CD4-positive, alpha-beta T cell treated with Interleukin-17A for 4 hours (primary cell): Measurements from ENCODE around the gene PRKAG2.
"Not testable (repeated sequence)": the region's sequence is repeated elsewhere in the genome, so short reads cannot be mapped to it uniquely, and the experiment has no call there.

ENCODE experiments used
- DNase-seq: peaks from one replicate; pipeline ENCODE4 v3.0.0-alpha.2; 2020; ENCODE audit warnings: mixed read lengths

Gene PRKAG2

GRCh38 chr7:151565541-151565940 lies 311.4 kb downstream of the PRKAG2 start:
- no peak for DNase-seq

- no peak for DNase-seq
Measured at GRCh38 chr7:151560243-151560642, 316.7 kb downstream of the PRKAG2 start.

GRCh38 chr7:151559557-151560183 lies 317.2 kb downstream of the PRKAG2 start:
- DNase-seq: no peak

- no peak for DNase-seq
Measured at GRCh38 chr7:151558575-151558974, 318.3 kb downstream of the PRKAG2 start.

- no peak for DNase-seq
Measured at GRCh38 chr7:151556592-151556991, 320.3 kb downstream of the PRKAG2 start.

- no peak for DNase-seq
Measured at GRCh38 chr7:151553356-151553755, 323.6 kb downstream of the PRKAG2 start.

GRCh38 chr7:151552352-151553028 lies 324.4 kb downstream of the PRKAG2 start:
- no peak for DNase-seq

- no peak for DNase-seq
Measured at GRCh38 chr7:151551820-151552219, 325.1 kb downstream of the PRKAG2 start.

- no peak for DNase-seq
Measured at GRCh38 chr7:151550656-151551286, 326.1 kb downstream of the PRKAG2 start.

GRCh38 chr7:151549644-151550043 lies 327.3 kb downstream of the PRKAG2 start:
- no peak for DNase-seq

- DNase-seq: no peak
Measured at GRCh38 chr7:151549083-151549482, 327.8 kb downstream of the PRKAG2 start.

GRCh38 chr7:151544183-151544582 lies 332.7 kb downstream of the PRKAG2 start:
- no peak for DNase-seq

GRCh38 chr7:151542606-151543130 lies 334.2 kb downstream of the PRKAG2 start:
- no peak for DNase-seq

GRCh38 chr7:151541709-151542499 lies 335.0 kb downstream of the PRKAG2 start:
- DNase-seq: no peak

GRCh38 chr7:151540146-151540545 lies 336.8 kb downstream of the PRKAG2 start:
- DNase-seq: no peak

- DNase-seq: no peak
Measured at GRCh38 chr7:151539088-151539671, 337.7 kb downstream of the PRKAG2 start.

GRCh38 chr7:151537818-151538561 lies 338.9 kb downstream of the PRKAG2 start:
- no peak for DNase-seq

GRCh38 chr7:151536178-151536577 lies 340.7 kb downstream of the PRKAG2 start:
- DNase-seq: not testable (repeated sequence)

- no peak for DNase-seq
Measured at GRCh38 chr7:151529842-151530241, 347.1 kb downstream of the PRKAG2 start.

- DNase-seq: no peak
Measured at GRCh38 chr7:151524845-151525244, 352.1 kb downstream of the PRKAG2 start.

GRCh38 chr7:151524331-151524730 lies 352.6 kb downstream of the PRKAG2 start:
- DNase-seq: no peak
